H9 (cell line): ENCODE data around the gene RAB3GAP2. TPM values are rescaled to one million over a fixed set of nuclear protein-coding genes. Genes with fewer than 3 reads are reported as not detected.

ENCODE experiments used
- DNase-seq: peaks from one replicate; pipeline ENCODE4 v3.0.0-alpha.2; 2017
- H2AFZ ChIP-seq: one replicate; pipeline ENCODE4 v1.6.1; 2013; ENCODE audit warnings: mild to moderate bottlenecking, low read length, control low read depth, moderate library complexity
- H2AK5ac ChIP-seq: 2 replicates; pipeline ENCODE4 v1.6.1; 2013; ENCODE audit warnings: low read length, control low read depth, mixed read lengths; ENCODE audit not compliant: insufficient read length
- H2BK120ac ChIP-seq: one replicate; pipeline ENCODE4 v1.6.1; 2013; ENCODE audit warnings: low read depth, mild to moderate bottlenecking, low read length, control low read depth, inconsistent platforms; ENCODE audit not compliant: poor library complexity, severe bottlenecking
- H2BK12ac ChIP-seq: 2 replicates; pipeline ENCODE4 v1.6.1; 2013; ENCODE audit warnings: low read length, control low read depth, mixed read lengths, low read depth; ENCODE audit not compliant: insufficient read length
- H2BK15ac ChIP-seq: 2 replicates; pipeline ENCODE4 v1.6.1; 2013; ENCODE audit warnings: low read depth, low read length, control low read depth
- H2BK20ac ChIP-seq: one replicate; pipeline ENCODE4 v1.6.1; 2013; ENCODE audit warnings: low read depth, mild to moderate bottlenecking, low read length, control low read depth, inconsistent platforms; ENCODE audit not compliant: poor library complexity, severe bottlenecking
- H2BK5ac ChIP-seq: 2 replicates; pipeline ENCODE4 v1.6.1; 2013; ENCODE audit warnings: low read length, control low read depth, mixed read lengths; ENCODE audit not compliant: insufficient read length
- H3K14ac ChIP-seq: 2 replicates; pipeline ENCODE4 v1.6.1; 2013; ENCODE audit warnings: low read length, control low read depth; ENCODE audit not compliant: insufficient read depth
- H3K18ac ChIP-seq: 2 replicates; pipeline ENCODE4 v1.6.1; 2013; ENCODE audit warnings: low read depth, mild to moderate bottlenecking, mixed read lengths, low read length, control low read depth; ENCODE audit not compliant: insufficient read length
- H3K23ac ChIP-seq: 2 replicates; pipeline ENCODE4 v1.6.1; 2013; ENCODE audit warnings: low read length, control low read depth, mixed read lengths, low read depth; ENCODE audit not compliant: insufficient read length
- H3K23me2 ChIP-seq: 2 replicates; pipeline ENCODE4 v1.6.1; 2013; ENCODE audit warnings: low read depth, mild to moderate bottlenecking, mixed read lengths, low read length, control low read depth; ENCODE audit not compliant: insufficient read length, poor library complexity, severe bottlenecking
- H3K27ac ChIP-seq: 2 replicates; pipeline ENCODE4 v1.5.1; 2013; ENCODE audit warnings: low read length, control low read depth, mixed read lengths, low read depth; ENCODE audit not compliant: insufficient read length
- H3K27me3 ChIP-seq: 2 replicates; pipeline ENCODE4 v1.6.1; 2013; ENCODE audit warnings: low read length, control low read depth, inconsistent platforms; ENCODE audit not compliant: insufficient read depth
- H3K4ac ChIP-seq: 2 replicates; pipeline ENCODE4 v1.6.1; 2013; ENCODE audit warnings: low read depth, mild to moderate bottlenecking, control low read depth, inconsistent platforms, low read length, moderate library complexity
- H3K4me1 ChIP-seq: 2 replicates; pipeline ENCODE4 v1.6.1; 2013; ENCODE audit warnings: low read length, control low read depth, inconsistent platforms; ENCODE audit not compliant: insufficient read depth
- H3K4me2 ChIP-seq: 2 replicates; pipeline ENCODE4 v1.6.1; 2013; ENCODE audit warnings: low read length, control low read depth, mixed read lengths; ENCODE audit not compliant: insufficient read length, insufficient read depth
- H3K56ac ChIP-seq: 2 replicates; pipeline ENCODE4 v1.6.1; 2013; ENCODE audit warnings: low read depth, mild to moderate bottlenecking, mixed read lengths, low read length, control low read depth; ENCODE audit not compliant: insufficient read length
- H3K79me1 ChIP-seq: 2 replicates; pipeline ENCODE4 v1.6.1; 2013; ENCODE audit warnings: low read depth, mild to moderate bottlenecking, moderate library complexity, low read length, control low read depth, inconsistent platforms; ENCODE audit not compliant: insufficient read depth, poor library complexity, severe bottlenecking
- H3K79me2 ChIP-seq: 2 replicates; pipeline ENCODE4 v1.6.1; 2013; ENCODE audit warnings: low read length, control low read depth, inconsistent platforms; ENCODE audit not compliant: insufficient read depth
- H3K9ac ChIP-seq: 2 replicates; pipeline ENCODE4 v1.6.1; 2013; ENCODE audit warnings: low read length, control low read depth, mixed read lengths; ENCODE audit not compliant: insufficient read length; ENCODE audit errors: extremely low read depth
- H3K9me3 ChIP-seq: one replicate; pipeline ENCODE4 v1.6.1; 2013; ENCODE audit warnings: low read depth, low read length, inconsistent platforms; ENCODE audit not compliant: control insufficient read depth
- H3T11ph ChIP-seq: one replicate; pipeline ENCODE4 v1.6.1; 2013; ENCODE audit warnings: mild to moderate bottlenecking, low read length, control low read depth, inconsistent platforms
- H4K20me1 ChIP-seq: one replicate; pipeline ENCODE4 v1.6.1; 2013; ENCODE audit not compliant: control insufficient read depth, insufficient read length, insufficient read depth
- H4K5ac ChIP-seq: 2 replicates; pipeline ENCODE4 v1.6.1; 2013; ENCODE audit warnings: low read depth, mild to moderate bottlenecking, mixed read lengths, low read length, control low read depth; ENCODE audit not compliant: insufficient read length
- H4K8ac ChIP-seq: replicated peaks from 2 replicates; pipeline ENCODE4 v1.6.1; 2013; ENCODE audit warnings: low read length, control low read depth, mixed read lengths, low read depth; ENCODE audit not compliant: insufficient read length
- H4K91ac ChIP-seq: 2 replicates; pipeline ENCODE4 v1.6.1; 2013; ENCODE audit warnings: low read depth, mild to moderate bottlenecking, moderate library complexity, mixed read lengths, low read length, control low read depth; ENCODE audit not compliant: insufficient read length
- H3K27ac Mint-ChIP-seq, 3 experiments: 2 replicates in 2 of 3; 3 replicates in 1 of 3; pipeline ENCODE4 v1.8.0; 2020 to 2021; ENCODE audit warnings: mixed read lengths in 3 of 3, mild to moderate bottlenecking in 1 of 3, moderate library complexity in 1 of 3
- H3K27me3 Mint-ChIP-seq: 2 replicates; pipeline ENCODE4 v1.8.0; 2021; ENCODE audit warnings: low read depth, mild to moderate bottlenecking, moderate library complexity, mixed read lengths
- H3K36me3 Mint-ChIP-seq, 3 experiments: 2 replicates in 2 of 3; 3 replicates in 1 of 3; pipeline ENCODE4 v1.8.0; 2020 to 2021; ENCODE audit warnings: low read depth in 3 of 3, mixed read lengths in 3 of 3; ENCODE audit not compliant: insufficient read depth in 1 of 3
- H3K4me1 Mint-ChIP-seq, 2 experiments: 2 replicates each; pipeline ENCODE4 v1.8.0; 2020; ENCODE audit warnings: mixed read lengths in 2 of 2
- H3K4me3 Mint-ChIP-seq, 2 experiments: 2 replicates in 1 of 2; 3 replicates in 1 of 2; pipeline ENCODE4 v1.8.0; 2020 to 2021; ENCODE audit warnings: mild to moderate bottlenecking in 2 of 2, mixed read lengths in 2 of 2, moderate library complexity in 1 of 2
- H3K9me3 Mint-ChIP-seq, 2 experiments: 2 replicates in 1 of 2; 3 replicates in 1 of 2; pipeline ENCODE4 v1.8.0; 2020; ENCODE audit warnings: mild to moderate bottlenecking in 2 of 2, mixed read lengths in 2 of 2, moderate library complexity in 1 of 2
- CTCF ChIP-seq: fragments of 200-600 bp; sonication (generic); conservative IDR thresholded peaks from 3 replicates; pipeline ENCODE4 v1.8.0; 2021; ENCODE audit warnings: antibody characterized with exemption, mild to moderate bottlenecking
- WGBS: extraction: QIAGEN DNeasy Blood & Tissue Kit; methylation state at CpG from one replicate; pipeline ENCODE4 v1.1.7; 2013; ENCODE audit warnings: missing lambda C conversion rate, low lambda C conversion rate, mixed read lengths; ENCODE audit not compliant: insufficient read length; ENCODE audit errors: extremely low coverage; 5-methylcytosine and 5-hydroxymethylcytosine counted together
- total RNA-seq: library from RNA; stranded (reverse); gene quantifications from 2 replicates; pipeline ENCODE4 v1.2.1, GENCODE V29; 2021

RAB3GAP2 gene
- total RNA-seq, 1 experiment from 2014 or later: 48.3 TPM

GRCh38 chr1:220275430-220275829, 3.2 kb upstream of the RAB3GAP2 start:
- H3K36me3 Mint-ChIP-seq: no peaks in the 10 kb centered on the region
- H3K9me3 Mint-ChIP-seq: no peaks in the 10 kb centered on the region
- Histone ChIP-seq H2BK20ac (no peak overlapping the region), H3K23ac (no peak overlapping the region), H3K27ac (no peak overlapping the region), H2BK120ac (no peak overlapping the region), H4K91ac (no peak overlapping the region), H2BK5ac (no peak overlapping the region), H3K4me1 (peaks cover 10% of the 10 kb centered on the region; the same call in 1 of the 2 replicates), H3K4me2 (no peak overlapping the region), H3K27me3 (no peaks in the 10 kb centered on the region), H4K8ac (no peak overlapping the region), H3K4ac (no peak overlapping the region), H3K56ac (no peak overlapping the region), H4K5ac (no peak overlapping the region), H3K18ac (no peak overlapping the region), H3K14ac (no peak overlapping the region), H3T11ph (no peak overlapping the region), H3K79me1 (no peaks in the 10 kb centered on the region), H2BK12ac (no peak overlapping the region), H3K79me2 (peaks cover 10% of the 10 kb centered on the region; the same call in 1 of the 2 replicates), H2AFZ (no peak overlapping the region), H2BK15ac (no peak overlapping the region), H4K20me1 (no peaks in the 10 kb centered on the region), H2AK5ac (no peak overlapping the region), H3K9ac (no peak overlapping the region), H3K9me3 (no peaks in the 10 kb centered on the region), H3K23me2 (peaks cover 9% of the 10 kb centered on the region)
- no peaks in the 10 kb centered on the region for H3K27me3 Mint-ChIP-seq
- DNase-seq: no peak
- no CpG with 5 or more reads among the region's 6 CpGs for WGBS
- H3K4me3 Mint-ChIP-seq: no peak overlapping the region
- H3K4me1 Mint-ChIP-seq: peaks cover 17 to 25% of the 10 kb centered on the region in 2 experiments
- TF ChIP-seq CTCF: no peak
- H3K27ac Mint-ChIP-seq: no peak overlapping the region; a peak in 1 of 7 replicates
